Naive thymus-derived CD4-positive, alpha-beta T cell (primary cell): ENCODE data around the gene FLT4. TPM values are rescaled to one million over a fixed set of nuclear protein-coding genes. Genes with fewer than 3 reads are reported as not detected.

Source experiments
- ATAC-seq: fragments of 150-1000 bp; cut with Tn5 transposase; 2 replicates; pipeline ENCODE4 v1.10.0; 2021; ENCODE audit warnings: mild to moderate bottlenecking, moderate library complexity
- CTCF ChIA-PET: fragments of 350-600 bp; sonication (Branson Sonifier 250); formaldehyde crosslinking; loops from one replicate; lab custom pipeline; 2021; ENCODE audit warnings: antibody characterized with exemption; lab: Charles Lee
- POLR2A ChIA-PET: fragments of 350-600 bp; sonication (Branson Sonifier 250); formaldehyde crosslinking; loops from one replicate; lab custom pipeline; 2021; ENCODE audit warnings: antibody characterized with exemption, inconsistent platforms; lab: Charles Lee
- DNase-seq, 9 donors: peaks; one replicate each; pipeline versions ENCODE4 v3.0.0 to v3.0.0-alpha.2; 2020 to 2022; ENCODE audit warnings: mixed read lengths in 1 of 9
- H3K27ac ChIP-seq: one replicate; pipeline ENCODE4 v1.7.0; 2013; ENCODE audit warnings: mild to moderate bottlenecking, low read depth, low read length, moderate library complexity
- H3K27me3 ChIP-seq, 2 donors: one replicate each; pipeline ENCODE4 v1.7.0; 2013; ENCODE audit warnings: low read length in 2 of 2, mild to moderate bottlenecking in 2 of 2, moderate library complexity in 2 of 2; ENCODE audit not compliant: control insufficient read depth in 2 of 2, insufficient read depth in 2 of 2
- H3K36me3 ChIP-seq, 3 experiments: 1 replicate in 2 of 3; 2 replicates in 1 of 3; pipeline ENCODE4 v1.7.0; 2013; ENCODE audit warnings: low read length in 3 of 3, mild to moderate bottlenecking in 3 of 3, moderate library complexity in 1 of 3; ENCODE audit not compliant: insufficient read depth in 3 of 3, control insufficient read depth in 2 of 3
- H3K4me1 ChIP-seq, 2 donors: one replicate each; pipeline ENCODE4 v1.7.0; 2013; ENCODE audit warnings: low read length in 2 of 2, mild to moderate bottlenecking in 2 of 2, moderate library complexity in 1 of 2; ENCODE audit not compliant: control insufficient read depth in 2 of 2, insufficient read depth in 2 of 2
- H3K4me3 ChIP-seq: 2 replicates; pipeline ENCODE4 v1.7.0; 2013; ENCODE audit warnings: mild to moderate bottlenecking, low read length
- H3K9me3 ChIP-seq, 3 experiments: 1 replicate in 2 of 3; 2 replicates in 1 of 3; pipeline ENCODE4 v1.7.0; 2013; ENCODE audit warnings: low read length in 3 of 3; ENCODE audit not compliant: control insufficient read depth in 2 of 3
- H3K27ac Mint-ChIP-seq, 9 donors: one replicate each; pipeline ENCODE4 v1.8.0; 2020 to 2022; ENCODE audit warnings: mixed read lengths in 9 of 9, mild to moderate bottlenecking in 8 of 9, moderate library complexity in 5 of 9, inconsistent platforms in 2 of 9
- H3K27me3 Mint-ChIP-seq, 5 donors: one replicate each; pipeline ENCODE4 v1.8.0; 2021 to 2022; ENCODE audit warnings: mixed read lengths in 5 of 5, mild to moderate bottlenecking in 1 of 5
- H3K36me3 Mint-ChIP-seq, 5 donors: one replicate each; pipeline ENCODE4 v1.8.0; 2020 to 2022; ENCODE audit warnings: mixed read lengths in 5 of 5, mild to moderate bottlenecking in 3 of 5, inconsistent platforms in 1 of 5
- H3K4me1 Mint-ChIP-seq, 7 donors: one replicate each; pipeline ENCODE4 v1.8.0; 2020 to 2022; ENCODE audit warnings: mixed read lengths in 7 of 7, mild to moderate bottlenecking in 3 of 7, inconsistent platforms in 1 of 7
- H3K4me3 Mint-ChIP-seq, 10 donors: one replicate each; pipeline ENCODE4 v1.8.0; 2020 to 2022; ENCODE audit warnings: mild to moderate bottlenecking in 10 of 10, mixed read lengths in 10 of 10, moderate library complexity in 6 of 10, inconsistent platforms in 2 of 10
- H3K9me3 Mint-ChIP-seq, 11 donors: one replicate each; pipeline ENCODE4 v1.8.0; 2020 to 2022; ENCODE audit warnings: mixed read lengths in 11 of 11, mild to moderate bottlenecking in 4 of 11, inconsistent platforms in 1 of 11, moderate library complexity in 1 of 11
- intact Hi-C, 2 donors: fragments of 100-400 bp; cut with micrococcal nuclease; formaldehyde crosslinking; loops; one replicate each; pipeline ENCODE4 v1.15.1; 2023
- polyA plus RNA-seq, 2 donors: library from polyadenylated mRNA; unstranded; fragments of 300-500 nt; fragmentation: Illumina TruSeq; gene quantifications; one replicate each; pipeline ENCODE4 v1.2.3, GENCODE V29; 2021
- total RNA-seq, 6 experiments: library from RNA in 5 of 6; stranded (reverse) in 5 of 6; gene quantifications; 1 replicate in 5 of 6; 2 replicates in 1 of 6; pipeline ENCODE4 v1.2.3 and lab custom pipeline; 2021 to 2026

Gene FLT4
- total and polyA plus RNA-seq, 7 experiments from 2014 or later, result 0.53 to 6.0 (median 2.3) TPM

- ATAC-seq, result no peak
- intact Hi-C loops, result no loop called here
- Histone ChIP-seq H3K9me3 (no peaks in the 10 kb centered on the region), H3K27ac (no peak overlapping the region), H3K36me3 (no peaks in the 10 kb centered on the region), H3K4me1 (no peaks in the 10 kb centered on the region), H3K27me3 (no peaks in the 10 kb centered on the region), H3K4me3 (no peak overlapping the region)
- no peak for DNase-seq
- H3K4me3 Mint-ChIP-seq, result no peak overlapping the region
- H3K9me3 Mint-ChIP-seq, result peaks cover 0 to 2% (median 0%) of the 10 kb centered on the region in 11 donors
- no peaks in the 10 kb centered on the region for H3K27me3 Mint-ChIP-seq
- POLR2A ChIA-PET, result no interaction called here
- CTCF ChIA-PET, result interaction anchor here (1.1 kb wide), 1 partner anchor 72 kb away, joined by 4 read pairs; no protein-coding TSS in a partner anchor
- H3K4me1 Mint-ChIP-seq, result peaks cover 0 to under 1% (median 0%) of the 10 kb centered on the region in 7 donors
- H3K27ac Mint-ChIP-seq, result peak overlapping the region in 1 of 9 donors; percentile 36
- H3K36me3 Mint-ChIP-seq, result no peaks in the 10 kb centered on the region
These were observed 36.1 kb downstream of the FLT4 start for GRCh38 chr5:180613188-180613813.

- Mint-ChIP-seq H3K36me3 (no peaks in the 10 kb centered on the region), H3K27ac (no peak overlapping the region), H3K4me1 (peaks cover 0 to 5% (median 0%) of the 10 kb centered on the region in 7 donors), H3K4me3 (no peak overlapping the region), H3K27me3 (no peaks in the 10 kb centered on the region), H3K9me3 (peaks cover 0 to 2% (median 0%) of the 10 kb centered on the region in 11 donors)
- DNase-seq (no peak), ATAC-seq (no peak)
- intact Hi-C loops, result no loop called here
- Histone ChIP-seq H3K4me3 (no peak overlapping the region), H3K9me3 (no peaks in the 10 kb centered on the region), H3K27me3 (no peaks in the 10 kb centered on the region), H3K36me3 (no peaks in the 10 kb centered on the region), H3K4me1 (no peaks in the 10 kb centered on the region), H3K27ac (no peak overlapping the region)
- CTCF ChIA-PET, result interaction anchor here (1.1 kb wide), 1 partner anchor 72 kb away, joined by 4 read pairs; no protein-coding TSS in a partner anchor
- POLR2A ChIA-PET, result no interaction called here
These were observed 36.7 kb downstream of the FLT4 start for GRCh38 chr5:180612683-180613082.

GRCh38 chr5:180611140-180611850 lies 38.1 kb downstream of the FLT4 start:
- Mint-ChIP-seq H3K4me1 (peaks cover 0 to 5% (median 0%) of the 10 kb centered on the region in 7 donors), H3K27ac (no peak overlapping the region), H3K36me3 (no peaks in the 10 kb centered on the region), H3K4me3 (no peak overlapping the region), H3K27me3 (no peaks in the 10 kb centered on the region), H3K9me3 (peaks cover 0 to 2% (median 0%) of the 10 kb centered on the region in 11 donors)
- no peak for DNase-seq
- intact Hi-C loops, result no loop called here
- Histone ChIP-seq H3K36me3 (no peaks in the 10 kb centered on the region), H3K27ac (no peak overlapping the region), H3K27me3 (no peaks in the 10 kb centered on the region), H3K9me3 (no peaks in the 10 kb centered on the region), H3K4me1 (no peaks in the 10 kb centered on the region), H3K4me3 (no peak overlapping the region)
- ChIA-PET CTCF (no interaction called here), POLR2A (no interaction called here)
- ATAC-seq, result no peak

GRCh38 chr5:180609817-180610550 lies 39.4 kb downstream of the FLT4 start:
- Mint-ChIP-seq H3K27ac (no peak overlapping the region), H3K36me3 (no peaks in the 10 kb centered on the region), H3K4me3 (no peak overlapping the region), H3K9me3 (peaks cover 0 to 2% (median 0%) of the 10 kb centered on the region in 11 donors), H3K4me1 (peaks cover 0 to 10% (median 0%) of the 10 kb centered on the region in 7 donors), H3K27me3 (no peaks in the 10 kb centered on the region)
- Histone ChIP-seq H3K4me3 (no peak overlapping the region), H3K9me3 (no peaks in the 10 kb centered on the region), H3K4me1 (no peaks in the 10 kb centered on the region), H3K36me3 (no peaks in the 10 kb centered on the region), H3K27ac (no peak overlapping the region), H3K27me3 (no peaks in the 10 kb centered on the region)
- DNase-seq, result no peak
- POLR2A ChIA-PET, result no interaction called here
- no peak for ATAC-seq
- CTCF ChIA-PET, result no interaction called here
- intact Hi-C loops, result no loop called here

- Histone ChIP-seq H3K36me3 (no peaks in the 10 kb centered on the region), H3K4me1 (no peaks in the 10 kb centered on the region), H3K4me3 (no peak overlapping the region), H3K27ac (no peak overlapping the region), H3K27me3 (no peaks in the 10 kb centered on the region), H3K9me3 (no peaks in the 10 kb centered on the region)
- ChIA-PET CTCF (no interaction called here), POLR2A (no interaction called here)
- H3K4me1 Mint-ChIP-seq, result peaks cover 0 to 10% (median 0%) of the 10 kb centered on the region in 7 donors
- no peak overlapping the region for H3K27ac Mint-ChIP-seq
- H3K9me3 Mint-ChIP-seq, result peaks cover 0 to 2% (median 0%) of the 10 kb centered on the region in 11 donors
- ATAC-seq, result no peak
- no peak overlapping the region for H3K4me3 Mint-ChIP-seq
- no peaks in the 10 kb centered on the region for H3K36me3 Mint-ChIP-seq
- no peak for DNase-seq
- intact Hi-C loops, result no loop called here
- H3K27me3 Mint-ChIP-seq, result no peaks in the 10 kb centered on the region
These were observed 40.0 kb downstream of the FLT4 start for GRCh38 chr5:180609386-180609785.

- Histone ChIP-seq H3K9me3 (no peaks in the 10 kb centered on the region), H3K36me3 (no peaks in the 10 kb centered on the region), H3K27me3 (no peaks in the 10 kb centered on the region), H3K4me1 (no peaks in the 10 kb centered on the region), H3K27ac (no peak overlapping the region), H3K4me3 (no peak overlapping the region)
- ChIA-PET CTCF (no interaction called here), POLR2A (no interaction called here)
- Mint-ChIP-seq H3K36me3 (no peaks in the 10 kb centered on the region), H3K27me3 (no peaks in the 10 kb centered on the region), H3K27ac (peak overlapping the region in 1 of 9 donors; percentile 11), H3K4me1 (peaks cover 0 to 10% (median 0%) of the 10 kb centered on the region in 7 donors), H3K9me3 (peaks cover 0 to 2% (median 0%) of the 10 kb centered on the region in 11 donors), H3K4me3 (no peak overlapping the region)
- no peak for DNase-seq
- intact Hi-C loops, result no loop called here
- ATAC-seq, result no peak
These were observed 40.7 kb downstream of the FLT4 start for GRCh38 chr5:180608572-180609310.
